Bronchial epithelial cell (primary cell): Measurements from ENCODE around the gene OXCT1. TPM values are rescaled to one million over a fixed set of nuclear protein-coding genes. Genes with fewer than 3 reads are reported as not detected.

Experiments
- DNase-seq: peaks from one replicate; pipeline ENCODE4 v3.0.0-alpha.2; 2010; ENCODE audit warnings: low read depth
- FAIRE-seq: peaks from 2 replicates; lab custom pipeline; 2011; peaks lifted over from hg19 to GRCh38; lab: Jason Lieb, UNC
- H3K27me3 ChIP-seq: 2 replicates; pipeline ENCODE4 v1.5.1; 2011; ENCODE audit warnings: low read length; ENCODE audit not compliant: control insufficient read depth, insufficient read depth
- H3K36me3 ChIP-seq: 2 replicates; pipeline ENCODE4 v1.5.1; 2011; ENCODE audit warnings: low read length; ENCODE audit not compliant: control insufficient read depth, insufficient read depth
- H3K4me3 ChIP-seq: 2 replicates; pipeline ENCODE4 v1.5.1; 2011; ENCODE audit warnings: mild to moderate bottlenecking, low read depth, low read length, control low read depth
- CTCF ChIP-seq: IDR thresholded peaks from 2 replicates; pipeline ENCODE4 v1.5.1; 2011; ENCODE audit warnings: mild to moderate bottlenecking, moderate library complexity, low read length, control low read depth, inconsistent platforms; ENCODE audit not compliant: insufficient read depth, severe bottlenecking
- total RNA-seq: library from RNA; depleted of rRNA; stranded (reverse); fragments of >200 nt; gene quantifications from 2 replicates; pipeline ENCODE4 v1.2.1, GENCODE V29; 2014

The OXCT1 gene
- total RNA-seq, 1 donor from 2014 or later, result 15.3 TPM

- H3K36me3 ChIP-seq, result no peaks in the 10 kb centered on the region
- TF ChIP-seq CTCF, result no peak
- H3K4me3 ChIP-seq, result no peak overlapping the region
- no peak for DNase-seq
- H3K27me3 ChIP-seq, result no peaks in the 10 kb centered on the region
- no peak for FAIRE-seq
These were observed 101.5 kb downstream of the OXCT1 start for GRCh38 chr5:41768692-41769091.

GRCh38 chr5:41764650-41765049 is 105.6 kb downstream of the OXCT1 start:
- Histone ChIP-seq H3K4me3 (no peak overlapping the region), H3K36me3 (no peaks in the 10 kb centered on the region), H3K27me3 (no peaks in the 10 kb centered on the region)
- FAIRE-seq (no peak), DNase-seq (no peak)
- no peak for TF ChIP-seq CTCF

- FAIRE-seq, result no peak
- no peak for DNase-seq
- no peaks in the 10 kb centered on the region for H3K27me3 ChIP-seq
- H3K4me3 ChIP-seq, result no peak overlapping the region
- H3K36me3 ChIP-seq, result no peaks in the 10 kb centered on the region
- TF ChIP-seq CTCF, result no peak
These were observed 106.7 kb downstream of the OXCT1 start for GRCh38 chr5:41763574-41763973.

GRCh38 chr5:41763081-41763480 is 107.1 kb downstream of the OXCT1 start:
- FAIRE-seq, result no peak
- Histone ChIP-seq H3K36me3 (no peaks in the 10 kb centered on the region), H3K4me3 (no peak overlapping the region), H3K27me3 (no peaks in the 10 kb centered on the region)
- TF ChIP-seq CTCF, result no peak
- DNase-seq, result no peak

- Histone ChIP-seq H3K27me3 (no peaks in the 10 kb centered on the region), H3K36me3 (no peaks in the 10 kb centered on the region), H3K4me3 (no peak overlapping the region)
- TF ChIP-seq CTCF, result no peak
- FAIRE-seq (no peak), DNase-seq (no peak)
These were observed 107.8 kb downstream of the OXCT1 start for GRCh38 chr5:41762426-41762825.

GRCh38 chr5:41761663-41762062 is 108.6 kb downstream of the OXCT1 start:
- FAIRE-seq (no peak), DNase-seq (no peak)
- TF ChIP-seq CTCF, result no peak
- Histone ChIP-seq H3K27me3 (no peaks in the 10 kb centered on the region), H3K4me3 (no peak overlapping the region), H3K36me3 (no peaks in the 10 kb centered on the region)
